Kidney (tissue), 14 donors: ENCODE results near the gene RASAL1. TPM values are rescaled to one million over a fixed set of nuclear protein-coding genes. Genes with fewer than 3 reads are reported as not detected.

Experiments
- DNase-seq, 5 donors: peaks; one replicate each; pipeline ENCODE4 v3.0.0-alpha.2; 2013 to 2020
- FAIRE-seq: peaks from 2 replicates; lab custom pipeline; 2012; peaks lifted over from hg19 to GRCh38; lab: Jason Lieb, UNC
- H3K27ac ChIP-seq, 2 donors: one replicate each; pipeline ENCODE4 v1.7.0; 2013; ENCODE audit warnings: low read depth in 2 of 2, low read length in 2 of 2, inconsistent platforms in 1 of 2
- H3K27me3 ChIP-seq: one replicate; pipeline ENCODE4 v1.7.1; 2013; ENCODE audit warnings: low read length, inconsistent platforms; ENCODE audit not compliant: control insufficient read depth, insufficient read depth
- H3K36me3 ChIP-seq, 3 donors: one replicate each; pipeline versions ENCODE4 v1.7.0 to v1.7.1; 2013; ENCODE audit warnings: low read length in 3 of 3, control low read depth in 1 of 3, inconsistent platforms in 1 of 3; ENCODE audit not compliant: insufficient read depth in 3 of 3, control insufficient read depth in 2 of 3
- H3K4me1 ChIP-seq, 3 donors: one replicate each; pipeline versions ENCODE4 v1.7.0 to v1.7.1; 2013; ENCODE audit warnings: low read length in 3 of 3, inconsistent platforms in 1 of 3, low read depth in 1 of 3; ENCODE audit not compliant: control insufficient read depth in 2 of 3, insufficient read depth in 2 of 3
- H3K4me3 ChIP-seq, 3 donors: one replicate each; pipeline versions ENCODE4 v1.7.0 to v1.8.1; 2013; ENCODE audit warnings: low read length in 3 of 3, control low read depth in 1 of 3, inconsistent platforms in 1 of 3
- H3K9ac ChIP-seq, 3 donors: one replicate each; pipeline versions ENCODE4 v1.7.0 to v1.7.1; 2013; ENCODE audit warnings: low read length in 3 of 3, control low read depth in 1 of 3, inconsistent platforms in 1 of 3
- H3K9me3 ChIP-seq, 3 donors: one replicate each; pipeline versions ENCODE4 v1.7.0 to v1.7.1; 2013; ENCODE audit warnings: low read length in 3 of 3, control low read depth in 1 of 3, inconsistent platforms in 1 of 3; ENCODE audit not compliant: control insufficient read depth in 2 of 3, insufficient read depth in 1 of 3
- CTCF ChIP-seq: IDR thresholded peaks from 3 replicates; pipeline ENCODE4 v1.5.1; 2012; ENCODE audit warnings: mild to moderate bottlenecking, moderate library complexity, borderline replicate concordance; ENCODE audit not compliant: insufficient read depth; ENCODE audit errors: extremely low read depth
- intact Hi-C: fragments of 100-400 bp; cut with DNase I; formaldehyde crosslinking; loops from one replicate; pipeline ENCODE4 v1.11.1; 2022
- polyA plus RNA-seq: library from polyadenylated mRNA; stranded (reverse); fragments of 350-450 nt; fragmentation: Illumina TruSeq; extraction: RNeasy Lipid Tissue Mini Kit (QIAGEN cat#74804); gene quantifications from one replicate; pipeline ENCODE4 v1.2.3, GENCODE V29; 2014; ENCODE audit warnings: low read depth, low replicate concordance; ENCODE audit not compliant: insufficient read depth
- total RNA-seq: library from RNA; stranded (reverse); fragmentation: NEBNext Ultra II Directional; extraction: Animal tissue kit (Norgen Biotek cat#: 25700); gene quantifications from one replicate; pipeline ENCODE4 v1.2.1, GENCODE V29; 2021
- donor health status: control.
- donor health status: control.
- donor health status: control.
- donor health status: control.
- donor health status: control.
- donor health status: DM: yes; HTN: yes; CAD: no.
- donor health status: Normal renal cell carcinoma (clear cell type).

Gene RASAL1
- total and polyA plus RNA-seq, 2 donors from 2014 or later: 23.5 to 58.3 TPM

DNA sequence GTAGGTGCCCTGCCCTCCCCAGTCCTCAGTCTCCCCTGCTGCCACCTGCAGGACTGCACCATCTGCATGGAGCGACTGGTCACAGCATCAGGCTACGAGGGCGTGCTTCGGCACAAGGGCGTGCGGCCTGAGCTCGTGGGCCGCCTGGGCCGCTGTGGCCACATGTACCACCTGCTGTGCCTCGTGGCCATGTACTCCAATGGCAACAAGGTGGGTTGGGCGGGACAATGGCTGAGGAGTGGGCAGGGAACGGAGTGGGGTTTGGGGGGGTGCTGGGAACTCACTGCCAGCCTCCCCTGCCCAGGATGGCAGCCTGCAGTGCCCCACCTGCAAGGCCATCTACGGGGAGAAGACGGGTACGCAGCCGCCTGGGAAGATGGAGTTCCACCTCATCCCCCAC is 40.8 kb downstream of the RASAL1 start:
- no peak for FAIRE-seq
- H3K4me1 ChIP-seq: peaks cover 0 to 8% (median 0%) of the 10 kb centered on the region in 3 donors
- DNase-seq: peak in 1 of 5 donors; percentile 63
- intact Hi-C loops: no loop called here
- H3K27me3 ChIP-seq: no peaks in the 10 kb centered on the region
- no peak overlapping the region for H3K4me3 ChIP-seq
- H3K9me3 ChIP-seq: no peaks in the 10 kb centered on the region
- H3K27ac ChIP-seq: no peak overlapping the region
- H3K9ac ChIP-seq: no peak overlapping the region
- no peaks in the 10 kb centered on the region for H3K36me3 ChIP-seq
- TF ChIP-seq CTCF: no peak

DNA sequence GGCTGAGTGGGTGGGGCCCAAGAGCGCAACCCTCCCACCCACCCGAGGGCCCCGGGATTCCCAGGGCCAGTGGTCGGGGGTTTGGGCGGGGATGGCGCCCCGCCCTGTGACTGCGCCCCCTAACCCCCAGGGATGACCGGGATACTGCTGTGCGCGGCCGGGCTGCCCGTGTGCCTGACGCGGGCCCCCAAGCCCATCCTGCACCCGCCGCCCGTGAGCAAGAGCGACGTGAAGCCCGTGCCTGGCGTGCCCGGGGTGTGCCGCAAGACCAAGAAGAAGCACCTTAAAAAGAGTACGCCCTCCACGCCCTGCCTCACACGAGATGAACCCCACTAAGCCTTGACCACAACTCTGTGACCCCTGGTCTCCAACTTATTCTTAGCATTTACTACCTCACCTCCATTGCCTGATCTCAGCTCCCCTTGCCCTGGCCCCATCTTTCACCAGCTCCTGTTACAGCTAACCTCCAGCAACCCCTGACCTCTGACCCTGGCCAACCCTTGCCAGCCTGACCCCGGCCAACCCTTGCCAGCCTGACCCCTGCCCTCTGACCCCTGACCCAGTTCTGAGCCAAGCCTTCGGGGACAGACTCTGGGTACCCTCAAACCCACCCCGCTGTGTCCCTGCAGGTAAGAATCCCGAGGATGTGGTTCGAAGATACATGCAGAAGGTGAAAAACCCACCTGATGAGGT is 42.0 kb downstream of the RASAL1 start:
- Histone ChIP-seq H3K9me3 (no peaks in the 10 kb centered on the region), H3K4me1 (peaks cover 0 to 7% (median 0%) of the 10 kb centered on the region in 3 donors), H3K27me3 (no peaks in the 10 kb centered on the region), H3K9ac (no peak overlapping the region), H3K27ac (no peak overlapping the region), H3K4me3 (no peak overlapping the region), H3K36me3 (no peaks in the 10 kb centered on the region)
- FAIRE-seq (no peak), DNase-seq (peak in 2 of 5 donors; percentile 59 to 74)
- intact Hi-C loops: no loop called here
- TF ChIP-seq CTCF: no peak

DNA sequence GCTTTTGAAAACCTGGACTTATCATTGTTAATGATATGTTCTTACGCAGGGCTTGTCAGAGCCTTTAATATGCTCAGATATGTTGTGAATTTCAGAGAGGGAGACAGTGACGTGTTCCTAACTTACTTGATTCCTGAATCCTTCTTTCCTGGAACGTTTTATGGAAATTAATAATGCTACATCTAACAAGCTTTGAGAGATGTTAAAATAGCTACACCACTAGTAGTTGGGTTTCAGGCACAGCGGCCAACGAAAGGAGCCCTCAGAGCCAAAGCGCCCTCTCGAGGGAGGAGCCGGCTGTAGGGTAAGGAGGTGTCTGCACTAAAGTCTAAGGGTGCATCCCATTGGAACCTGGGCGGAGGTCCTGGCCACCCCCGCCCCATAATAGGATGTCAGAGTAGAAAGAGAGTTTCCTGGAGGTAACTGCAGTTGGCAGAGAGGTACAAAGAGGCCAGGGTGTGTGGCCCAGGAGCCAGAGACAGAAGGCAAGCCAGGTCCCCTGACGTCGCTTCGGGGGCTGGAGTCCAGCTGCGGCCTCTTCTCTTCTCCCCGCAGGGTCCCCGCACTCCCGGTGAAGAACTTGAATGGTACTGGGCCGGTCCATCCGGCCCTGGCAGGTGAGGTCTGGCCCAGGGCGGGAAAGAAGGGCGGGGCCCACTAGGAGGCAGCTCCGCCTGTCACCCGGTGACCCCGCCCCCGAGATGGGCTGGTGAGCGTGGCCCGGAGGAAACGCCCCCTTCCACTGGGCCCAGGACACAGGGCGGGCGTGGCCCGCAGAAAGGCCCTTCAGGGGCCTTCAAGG is 42.8 kb downstream of the RASAL1 start:
- FAIRE-seq: no peak
- Histone ChIP-seq H3K27ac (no peak overlapping the region), H3K9me3 (no peaks in the 10 kb centered on the region), H3K36me3 (no peaks in the 10 kb centered on the region), H3K27me3 (no peaks in the 10 kb centered on the region), H3K4me1 (no peaks in the 10 kb centered on the region), H3K9ac (no peak overlapping the region), H3K4me3 (no peak overlapping the region)
- no peak for TF ChIP-seq CTCF
- DNase-seq: peak; percentile 38 to 82 (median 68)
- intact Hi-C loops: no loop called here
